ENCODE data around the gene FAM228B. TPM values are rescaled to one million over a fixed set of nuclear protein-coding genes. Genes with fewer than 3 reads are reported as not detected.
A peak's percentile ranks its signal among the peaks of the same experiment; 100 is the strongest.

The FAM228B gene
- polyA plus RNA-seq, 1 donor (not counting 4 experiments of a cell fraction or from before 2014, with no cell fraction given) = 2.0 TPM

GRCh38 chr2:24076849-24077534, 46.3 kb upstream of the FAM228B start:
- H2AFZ ChIP-seq (ENCODE audit: control insufficient read depth, low read length) = peak overlapping the region; percentile 64

GRCh38 chr2:24077535-24077877, 45.8 kb upstream of the FAM228B start:
- peak overlapping the region; percentile 74 for H3K4me2 ChIP-seq (ENCODE audit: control insufficient read depth, extremely low read depth, insufficient read depth, low read depth, low read length)
- no peak for TF ChIP-seq EZH2 (IDR thresholded peaks at IDR 0.05; ENCODE audit: low read length)
- TF ChIP-seq, protein P1, sequence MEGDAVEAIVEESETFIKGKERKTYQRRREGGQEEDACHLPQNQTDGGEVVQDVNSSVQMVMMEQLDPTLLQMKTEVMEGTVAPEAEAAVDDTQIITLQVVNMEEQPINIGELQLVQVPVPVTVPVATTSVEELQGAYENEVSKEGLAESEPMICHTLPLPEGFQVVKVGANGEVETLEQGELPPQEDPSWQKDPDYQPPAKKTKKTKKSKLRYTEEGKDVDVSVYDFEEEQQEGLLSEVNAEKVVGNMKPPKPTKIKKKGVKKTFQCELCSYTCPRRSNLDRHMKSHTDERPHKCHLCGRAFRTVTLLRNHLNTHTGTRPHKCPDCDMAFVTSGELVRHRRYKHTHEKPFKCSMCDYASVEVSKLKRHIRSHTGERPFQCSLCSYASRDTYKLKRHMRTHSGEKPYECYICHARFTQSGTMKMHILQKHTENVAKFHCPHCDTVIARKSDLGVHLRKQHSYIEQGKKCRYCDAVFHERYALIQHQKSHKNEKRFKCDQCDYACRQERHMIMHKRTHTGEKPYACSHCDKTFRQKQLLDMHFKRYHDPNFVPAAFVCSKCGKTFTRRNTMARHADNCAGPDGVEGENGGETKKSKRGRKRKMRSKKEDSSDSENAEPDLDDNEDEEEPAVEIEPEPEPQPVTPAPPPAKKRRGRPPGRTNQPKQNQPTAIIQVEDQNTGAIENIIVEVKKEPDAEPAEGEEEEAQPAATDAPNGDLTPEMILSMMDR (optimal IDR thresholded peaks at IDR 0.05 in 1 of 3, IDR thresholded peaks at IDR 0.05 in 1 of 3, conservative IDR thresholded peaks at IDR 0.05 in 1 of 3; ENCODE audit: extremely low read depth in 1 of 3, insufficient read depth in 2 of 3, low read length in 3 of 3) = no peak
- no peaks in the 10 kb centered on the region for H3K9me1 ChIP-seq (ENCODE audit: control insufficient read depth, extremely low read depth, insufficient read depth, low read length)
- H2AFZ ChIP-seq (ENCODE audit: control insufficient read depth, low read length) = peak overlapping the region; percentile 64
- peaks cover 10 to 19% of the 10 kb centered on the region in 2 experiments for H3K36me3 ChIP-seq (ENCODE audit: control insufficient read depth in 2 of 2, extremely low read depth in 1 of 2, insufficient read depth in 2 of 2, low read length in 2 of 2)
- peaks cover 9% of the 10 kb centered on the region for H3K4me1 ChIP-seq (ENCODE audit: control insufficient read depth, extremely low read depth, insufficient read depth, low read length)
- no peaks in the 10 kb centered on the region for H4K20me1 ChIP-seq (ENCODE audit: control insufficient read depth, extremely low read depth, insufficient read depth, low read length)
- no peaks in the 10 kb centered on the region for H3K27me3 ChIP-seq (ENCODE audit: control insufficient read depth, extremely low read depth, insufficient read depth, low read length)
- H3K9ac ChIP-seq (ENCODE audit: control insufficient read depth, extremely low read depth, insufficient read depth, low read length) = peak overlapping the region; percentile 91
- peaks cover 28% of the 10 kb centered on the region for H3K79me2 ChIP-seq (ENCODE audit: control insufficient read depth, insufficient read depth, low read length)
- FAIRE-seq = no peak
- H3K27ac ChIP-seq (ENCODE audit: control insufficient read depth, insufficient read depth, low read length) = peak overlapping the region; percentile 93
- no peaks in the 10 kb centered on the region for H3K9me3 ChIP-seq (ENCODE audit: control insufficient read depth, low read depth, low read length)
- peak overlapping the region; percentile 53 to 84 (median 82) for H3K4me3 ChIP-seq (ENCODE audit: control insufficient read depth in 2 of 3, extremely low read depth in 1 of 3, insufficient read depth in 2 of 3, low read depth in 1 of 3, low read length in 3 of 3)
- no peak for DNase-seq (ENCODE audit: low read depth, low spot score)
- dilution Hi-C loops (cut with MboI; ENCODE audit: extremely low pct_ligation_motif_present, low sequenced_read_pairs) = no loop called here

More at GRCh38 chr2:24076849-24077534, 46.3 kb upstream of the FAM228B start:
- Histone ChIP-seq H3K4me1 (ENCODE audit: control insufficient read depth, extremely low read depth, insufficient read depth, low read length) (peaks cover 9% of the 10 kb centered on the region), H3K4me3 (ENCODE audit: control insufficient read depth in 2 of 3, extremely low read depth in 1 of 3, insufficient read depth in 2 of 3, low read depth in 1 of 3, low read length in 3 of 3) (peak overlapping the region; percentile 53 to 84 (median 82)), H3K36me3 (ENCODE audit: control insufficient read depth in 2 of 2, extremely low read depth in 1 of 2, insufficient read depth in 2 of 2, low read length in 2 of 2) (peaks cover 9 to 15% of the 10 kb centered on the region in 2 experiments), H3K4me2 (ENCODE audit: control insufficient read depth, extremely low read depth, insufficient read depth, low read depth, low read length) (peak overlapping the region; percentile 74), H4K20me1 (ENCODE audit: control insufficient read depth, extremely low read depth, insufficient read depth, low read length) (no peaks in the 10 kb centered on the region), H3K79me2 (ENCODE audit: control insufficient read depth, insufficient read depth, low read length) (peaks cover 33% of the 10 kb centered on the region), H3K27me3 (ENCODE audit: control insufficient read depth, extremely low read depth, insufficient read depth, low read length) (no peaks in the 10 kb centered on the region), H3K9me1 (ENCODE audit: control insufficient read depth, extremely low read depth, insufficient read depth, low read length) (no peaks in the 10 kb centered on the region), H3K9ac (ENCODE audit: control insufficient read depth, extremely low read depth, insufficient read depth, low read length) (peak overlapping the region; percentile 91), H3K27ac (ENCODE audit: control insufficient read depth, insufficient read depth, low read length) (peak overlapping the region; percentile 93), H3K9me3 (ENCODE audit: control insufficient read depth, low read depth, low read length) (no peaks in the 10 kb centered on the region)
- dilution Hi-C loops (cut with MboI; ENCODE audit: extremely low pct_ligation_motif_present, low sequenced_read_pairs) = no loop called here
- DNase-seq (ENCODE audit: low read depth, low spot score) = no peak
- TF ChIP-seq, protein P1 (optimal IDR thresholded peaks at IDR 0.05 in 1 of 3, IDR thresholded peaks at IDR 0.05 in 1 of 3, conservative IDR thresholded peaks at IDR 0.05 in 1 of 3; ENCODE audit: extremely low read depth in 1 of 3, insufficient read depth in 2 of 3, low read length in 3 of 3) = no peak
- no peak for TF ChIP-seq EZH2 (IDR thresholded peaks at IDR 0.05; ENCODE audit: low read length)
- FAIRE-seq = no peak

All from keratinocyte (primary cell).